Stimulated activated CD4-positive, alpha-beta T cell treated with anti-CD3 and anti-CD28 coated beads, Interleukin-2, amount 100 ng/mL, for 4 hours (primary cell): ENCODE measurements around the gene ERI2.
"Not testable (repeated sequence)": the region's sequence is repeated elsewhere in the genome, so short reads cannot be mapped to it uniquely, and the experiment has no call there.

Source experiments
- DNase-seq: peaks from one replicate; pipeline ENCODE4 v3.0.0-alpha.2; 2020; ENCODE audit warnings: low read depth

Gene ERI2

GRCh38 chr16:20763461-20764232 is 42.6 kb downstream of the ERI2 start, which contains the start of gene ACSM3:
TSS of gene ACSM3 (plus strand) at chr16:20764014. CDS start at chr16:20770035, 6,021 bp downstream.
- DNase-seq: peak; percentile 61

GRCh38 chr16:20762404-20763123 is 43.7 kb downstream of the ERI2 start:
- no peak for DNase-seq

DNA sequence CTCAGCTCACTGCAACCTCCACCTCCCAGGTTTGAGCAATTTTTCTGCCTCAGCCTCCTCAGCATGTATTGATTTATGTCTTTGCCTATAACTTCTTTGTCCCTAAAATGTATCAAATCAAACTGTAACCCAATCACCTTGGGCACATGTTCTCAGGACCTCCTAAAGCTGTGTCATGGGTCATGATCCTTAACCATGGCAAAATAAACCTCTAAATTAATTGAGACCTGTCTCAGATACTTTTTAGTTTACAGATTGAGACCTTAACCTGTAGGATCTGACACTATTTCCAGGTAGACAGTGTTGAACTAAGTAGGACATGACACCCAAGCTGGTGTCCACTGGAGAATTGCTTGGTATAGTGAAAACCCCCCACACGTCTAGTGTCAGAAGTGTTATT is 45.1 kb downstream of the ERI2 start:
- DNase-seq: no peak

- DNase-seq: no peak
These were observed 45.9 kb downstream of the ERI2 start for GRCh38 chr16:20760346-20760745.

DNA sequence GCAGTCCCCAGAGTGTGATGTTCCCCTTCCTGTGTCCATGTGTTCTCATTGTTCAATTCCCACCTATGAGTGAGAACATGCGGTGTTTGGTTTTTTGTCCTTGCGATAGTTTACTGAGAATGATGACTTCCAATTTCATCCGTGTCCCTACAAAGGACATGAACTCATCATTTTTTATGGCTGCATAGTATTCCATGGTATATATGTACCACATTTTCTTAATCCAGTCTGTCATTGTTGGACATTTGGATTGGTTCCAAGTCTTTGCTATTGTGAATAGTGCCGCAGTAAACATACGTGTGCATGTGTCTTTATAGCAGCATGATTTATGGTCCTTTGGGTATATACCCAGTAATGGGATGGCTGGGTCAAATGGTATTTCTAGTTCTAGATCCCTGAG is 50.5 kb downstream of the ERI2 start:
- DNase-seq: not testable (repeated sequence)

DNA sequence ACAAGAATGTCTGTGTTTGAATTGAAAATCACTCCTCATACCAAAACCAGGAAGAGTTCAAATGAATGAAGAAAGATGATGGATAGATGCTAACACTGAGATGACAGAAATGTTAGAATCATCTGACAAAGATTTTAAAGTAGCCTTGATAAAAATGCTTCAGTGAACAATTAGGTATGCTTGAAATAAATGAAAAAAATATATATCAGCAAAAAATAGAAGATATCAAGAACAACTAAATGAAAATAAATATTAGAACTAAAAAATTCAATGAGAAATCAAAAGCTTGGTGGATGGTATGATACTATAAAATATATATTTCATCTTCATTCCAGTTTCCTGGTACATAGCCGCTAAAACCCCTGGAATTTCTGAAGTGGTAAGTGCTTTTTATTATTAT is 51.0 kb downstream of the ERI2 start:
- no peak for DNase-seq

GRCh38 chr16:20753727-20754126 is 52.5 kb downstream of the ERI2 start:
- DNase-seq: no peak

GRCh38 chr16:20750558-20750957 is 55.7 kb downstream of the ERI2 start:
- DNase-seq: no peak

DNA sequence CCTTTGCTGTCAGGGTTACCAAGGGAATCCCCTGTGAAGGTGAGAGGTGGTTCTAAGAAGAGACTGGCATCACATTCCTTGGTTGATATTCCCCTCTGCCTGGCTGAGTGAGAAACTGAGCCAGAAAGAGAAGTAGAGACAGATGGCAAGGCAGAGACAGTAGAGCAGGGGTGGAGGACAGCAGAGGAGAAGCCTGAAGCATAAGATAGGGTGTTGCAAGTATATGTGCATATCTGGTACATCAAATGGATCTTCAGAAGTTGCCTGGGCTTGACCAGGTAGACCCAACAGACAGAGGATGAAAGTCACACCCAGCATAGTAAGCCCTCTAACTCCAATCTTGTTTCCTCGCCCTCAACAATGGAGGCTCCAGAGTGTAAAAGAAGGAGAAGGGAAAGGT is 56.8 kb downstream of the ERI2 start:
- DNase-seq: no peak

DNA sequence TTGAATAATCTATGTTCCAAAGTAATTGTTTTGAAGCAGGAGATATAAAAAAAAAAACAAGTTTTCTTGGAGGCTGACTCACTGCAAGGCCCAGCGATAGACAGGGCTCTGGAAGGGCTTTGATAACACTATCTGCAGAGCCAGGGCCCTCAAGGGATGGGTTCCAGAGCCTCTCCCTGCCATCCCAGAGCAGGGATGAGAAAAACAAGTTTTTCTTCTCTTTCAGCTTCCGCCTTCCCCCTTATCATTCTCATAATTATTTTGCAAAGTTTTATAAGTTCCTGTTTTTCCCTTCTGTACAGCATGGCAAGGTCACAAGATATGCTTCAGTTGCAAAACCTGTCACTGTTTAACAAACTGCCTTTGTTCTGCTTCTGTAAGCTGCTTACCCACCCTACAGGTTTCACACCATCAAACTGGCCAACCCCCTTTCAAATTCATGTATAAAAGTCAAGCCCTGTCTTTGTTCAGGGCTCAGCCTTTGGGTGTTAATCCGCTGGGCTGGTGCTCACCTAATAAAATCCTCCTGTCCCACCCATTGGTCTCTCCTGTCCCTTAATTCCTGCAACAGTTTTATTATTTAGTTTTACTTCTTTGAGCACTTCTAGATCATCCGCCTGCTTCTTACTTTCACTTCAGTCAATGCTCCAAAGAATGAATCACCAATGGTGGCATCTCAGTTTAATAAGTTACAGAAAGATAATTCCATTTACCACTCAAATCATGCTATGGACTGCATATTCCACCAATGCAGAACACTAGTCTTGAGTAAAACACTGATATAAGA is 59.0 kb downstream of the ERI2 start:
- DNase-seq: no peak

GRCh38 chr16:20746461-20746860 is 59.8 kb downstream of the ERI2 start:
- DNase-seq: no peak
